CD4-positive, alpha-beta T cell treated with Interleukin-21 for 1 hour (primary cell): Measurements from ENCODE around the gene GPR139.

Experiments used
- DNase-seq: peaks from one replicate; pipeline ENCODE4 v3.0.0-alpha.2; 2020

Gene GPR139

DNA sequence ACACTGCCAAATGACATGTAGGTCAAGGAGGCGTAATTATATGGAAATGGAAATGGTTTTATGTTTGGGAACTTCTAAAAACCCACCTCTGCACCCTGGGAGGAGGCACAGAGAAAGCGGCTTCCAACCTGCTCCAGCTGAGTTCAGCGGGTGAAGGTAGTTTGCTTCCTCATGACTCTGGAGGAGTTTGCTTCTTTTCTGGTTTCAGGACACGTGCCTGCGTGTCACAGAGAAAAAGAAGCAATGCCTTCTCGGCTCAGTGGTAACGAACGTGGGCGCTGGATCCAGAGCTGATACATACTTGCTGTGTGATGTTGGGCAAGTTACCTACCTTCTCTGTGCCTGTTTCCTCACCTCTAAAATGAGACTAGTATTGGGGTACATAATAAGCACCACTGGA is 22.1 kb downstream of the GPR139 start:
- DNase-seq = no peak

DNA sequence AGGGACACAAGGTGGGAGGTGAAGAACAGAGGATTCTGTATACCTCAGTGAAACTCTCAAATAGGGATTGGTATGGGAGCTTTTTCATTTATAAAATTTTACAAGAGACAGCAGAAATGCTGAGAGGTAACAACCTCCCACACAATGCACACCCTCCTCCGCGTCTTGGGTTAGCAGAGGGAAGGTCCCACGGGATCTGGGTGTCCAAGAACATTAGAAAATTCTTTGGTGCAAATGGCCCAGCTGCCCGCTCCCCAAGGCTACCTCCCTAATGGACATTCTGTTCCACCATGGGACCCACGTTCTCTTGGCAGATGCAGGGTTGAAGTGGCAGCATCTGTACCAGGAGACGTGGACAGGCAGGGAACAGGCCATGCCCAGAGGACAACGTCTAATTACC is 22.5 kb downstream of the GPR139 start:
- no peak for DNase-seq

DNA sequence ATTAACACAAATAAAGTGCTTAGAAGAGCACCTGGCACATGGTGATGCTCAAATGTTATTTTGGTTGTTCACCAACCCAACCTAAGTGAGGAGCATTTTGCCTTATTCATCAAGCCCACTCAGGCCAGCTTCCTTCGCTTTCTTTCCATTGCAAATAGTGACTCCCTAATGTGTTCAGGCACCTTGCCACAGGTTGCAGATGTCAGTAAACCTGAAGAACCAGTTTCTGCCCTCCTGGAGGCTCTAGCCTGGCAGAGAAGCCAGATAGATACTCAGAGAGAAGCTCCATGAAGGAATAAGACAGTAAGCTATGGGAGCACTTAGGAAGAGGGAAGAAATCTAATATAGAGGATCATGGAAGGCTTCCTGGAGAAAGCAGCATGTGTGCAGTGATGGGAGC is 23.9 kb downstream of the GPR139 start:
- DNase-seq = no peak

DNA sequence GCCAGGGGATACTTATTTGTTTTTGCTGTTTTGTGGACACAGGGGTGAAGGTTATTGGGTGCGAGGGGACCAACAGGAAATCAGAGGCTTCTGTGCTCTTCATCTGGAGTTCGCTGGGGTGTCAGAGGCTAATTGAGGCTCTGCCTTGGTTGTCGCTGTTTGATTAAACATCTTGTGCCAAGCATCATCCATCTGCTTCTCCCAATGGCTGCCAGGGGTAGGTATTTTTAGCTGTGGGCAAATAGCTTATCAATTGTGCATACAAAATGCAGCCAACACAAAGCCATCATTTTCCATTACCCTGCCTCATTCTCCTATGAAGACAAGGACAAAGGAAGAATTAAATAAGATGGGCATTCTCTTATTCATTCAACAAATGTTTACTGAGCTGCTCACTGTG is 27.8 kb downstream of the GPR139 start:
- no peak for DNase-seq

DNA sequence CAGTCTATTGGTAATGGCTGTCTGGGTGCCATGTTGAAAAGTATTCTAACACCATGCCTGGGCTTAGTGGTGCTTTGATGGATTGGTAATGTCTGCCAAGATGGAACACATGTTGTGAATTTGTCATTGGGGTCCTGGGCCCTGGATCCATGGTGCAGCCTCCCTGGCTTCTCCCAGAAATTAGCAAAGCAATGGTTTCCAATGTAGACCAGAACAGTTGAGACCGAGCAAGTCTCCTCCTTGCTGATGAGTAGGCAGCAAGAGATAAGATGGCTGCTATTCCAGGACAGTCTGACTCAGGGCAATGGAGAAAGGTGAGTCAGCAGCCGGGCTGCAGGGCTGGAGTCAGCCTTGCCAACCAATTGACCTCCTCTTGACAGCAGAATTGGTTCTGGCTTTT is 30.8 kb downstream of the GPR139 start:
- DNase-seq = no peak

DNA sequence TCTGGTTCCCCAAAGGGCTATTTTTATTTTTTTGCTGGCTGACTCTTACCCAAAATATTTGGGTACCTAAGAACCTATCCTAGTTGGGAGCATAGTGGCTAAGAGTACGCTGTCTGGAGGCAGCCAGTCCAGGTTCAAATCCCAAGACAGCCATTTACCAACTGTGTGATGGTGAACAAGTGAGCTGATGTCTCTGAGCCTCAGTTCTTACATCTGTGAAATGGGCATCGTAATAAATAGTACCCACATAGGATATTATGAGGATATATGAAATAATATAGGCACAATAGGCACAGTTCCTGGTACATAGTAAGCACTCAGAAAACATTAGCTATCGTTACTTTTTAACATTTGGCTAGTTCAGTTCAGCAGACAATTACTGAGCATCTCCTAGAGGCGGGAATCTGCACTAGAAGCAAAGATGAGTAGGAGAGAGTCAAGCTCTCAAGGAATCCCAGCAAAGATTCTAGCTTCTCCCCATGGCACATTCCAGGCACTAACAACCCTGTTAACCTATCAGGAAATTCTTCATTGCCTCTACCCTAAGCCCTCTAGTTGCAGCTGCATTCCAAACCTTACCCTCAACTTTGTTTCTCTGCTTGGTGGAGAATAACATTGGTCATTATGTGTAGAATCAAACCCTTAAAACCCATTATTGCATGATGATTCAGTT is 31.6 kb downstream of the GPR139 start:
- no peak for DNase-seq

DNA sequence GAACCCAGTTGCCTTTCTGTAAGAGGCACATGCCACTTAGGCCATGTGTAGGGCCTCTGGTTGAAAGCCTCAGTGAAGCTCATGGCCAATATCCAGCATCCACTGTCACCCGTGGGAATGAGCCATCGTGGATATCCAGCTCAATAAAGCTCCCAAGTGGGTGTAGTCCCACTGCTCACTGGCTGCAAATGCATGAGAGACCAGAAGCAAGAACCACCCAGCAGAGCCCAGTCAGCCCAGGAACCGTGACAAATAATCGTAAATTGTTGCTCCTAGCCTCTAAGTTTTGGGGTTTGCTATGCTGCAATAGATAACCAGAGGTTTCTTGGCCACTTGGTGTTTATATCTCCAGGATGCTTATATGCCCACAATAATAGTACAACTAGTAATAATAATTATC is 33.7 kb downstream of the GPR139 start:
- DNase-seq = no peak

DNA sequence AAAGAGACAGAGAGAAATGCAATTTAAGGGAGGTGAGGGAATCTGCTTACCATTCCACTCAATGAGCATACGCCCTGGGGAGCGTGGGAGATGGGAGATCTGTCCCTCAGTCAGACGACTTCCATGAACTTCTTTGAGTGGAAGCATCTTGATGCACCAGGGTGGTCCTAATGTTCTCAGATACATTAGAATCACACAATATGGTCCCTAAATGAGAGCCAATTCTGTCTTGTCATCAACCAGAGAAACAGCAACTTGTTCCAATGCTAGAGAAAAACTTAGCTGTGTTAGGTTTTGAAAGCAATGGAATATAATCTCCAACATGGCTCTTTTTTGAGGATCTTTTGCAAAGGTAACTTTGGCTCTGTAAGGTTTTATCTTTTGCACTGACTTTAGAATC is 44.1 kb downstream of the GPR139 start:
- no peak for DNase-seq

DNA sequence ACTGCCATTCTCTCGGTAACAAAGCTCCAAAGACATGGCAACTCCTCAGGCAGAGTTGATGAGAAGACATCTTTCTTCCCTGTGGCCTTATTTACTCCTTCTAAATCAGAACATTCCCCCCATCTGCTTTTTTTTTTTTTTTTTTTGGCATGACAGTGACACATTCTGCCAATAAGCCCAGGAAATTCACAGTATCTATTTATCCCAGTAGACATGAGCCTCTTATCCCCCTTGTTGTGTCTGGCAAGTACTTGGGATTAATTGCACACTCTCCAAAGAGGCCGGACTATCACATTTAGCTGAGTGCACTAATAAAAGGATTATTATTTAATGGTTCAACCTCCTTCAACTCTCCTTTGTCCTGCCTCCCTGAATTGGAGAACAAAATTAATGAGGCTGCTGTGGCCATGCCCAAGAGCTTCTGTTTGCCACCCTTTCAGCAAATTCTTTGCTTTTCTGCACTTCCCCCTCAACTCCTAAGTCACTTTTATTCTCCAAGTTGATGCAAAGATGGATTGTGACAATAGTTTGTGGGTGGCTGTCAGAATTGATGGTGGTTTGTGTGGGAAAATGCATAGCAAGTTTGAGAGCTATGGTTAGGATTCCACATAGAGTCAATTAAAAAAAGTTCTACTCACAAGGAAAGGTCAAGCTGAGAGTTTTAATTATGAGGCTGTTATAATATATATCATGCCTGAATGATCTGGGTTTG is 47.2 kb downstream of the GPR139 start:
- DNase-seq = no peak

DNA sequence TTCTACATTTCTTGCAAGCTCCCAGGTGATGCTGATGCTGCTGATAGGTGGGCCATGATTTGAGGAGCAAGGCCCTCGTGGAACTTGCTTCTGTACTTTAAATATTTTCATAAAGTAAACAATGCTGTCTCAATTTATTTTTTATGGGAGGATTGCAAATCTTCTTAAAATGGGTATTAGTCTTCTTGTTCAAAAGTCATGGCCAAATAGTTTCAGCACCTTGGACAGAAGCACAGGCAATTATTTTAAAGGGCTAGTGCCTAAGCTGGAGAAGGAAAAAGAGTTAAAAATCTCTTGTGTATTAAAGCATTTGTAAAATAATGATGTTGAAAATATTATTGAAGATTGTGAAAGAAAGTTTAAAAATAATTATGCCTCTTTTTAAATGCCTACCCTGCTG is 50.5 kb downstream of the GPR139 start:
- no peak for DNase-seq

DNA sequence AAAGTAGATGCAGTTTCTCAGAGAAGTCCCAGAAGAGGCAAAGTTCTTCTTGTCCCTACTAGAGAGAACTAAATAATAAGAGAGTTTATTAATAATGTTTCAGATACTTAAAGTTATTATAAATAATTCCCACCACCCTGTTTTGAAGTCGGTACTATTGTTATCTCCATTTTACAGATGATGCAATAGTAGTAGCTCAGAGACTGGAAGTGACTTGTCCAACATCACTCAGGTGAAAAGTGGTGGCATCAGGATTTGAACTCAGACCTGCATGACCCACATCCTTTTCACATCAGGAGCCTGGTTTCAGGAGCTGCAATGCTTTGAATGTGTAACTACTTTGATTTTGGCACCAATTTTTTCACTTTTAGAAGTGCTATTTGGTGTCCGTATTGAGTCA is 52.7 kb downstream of the GPR139 start:
- no peak for DNase-seq

DNA sequence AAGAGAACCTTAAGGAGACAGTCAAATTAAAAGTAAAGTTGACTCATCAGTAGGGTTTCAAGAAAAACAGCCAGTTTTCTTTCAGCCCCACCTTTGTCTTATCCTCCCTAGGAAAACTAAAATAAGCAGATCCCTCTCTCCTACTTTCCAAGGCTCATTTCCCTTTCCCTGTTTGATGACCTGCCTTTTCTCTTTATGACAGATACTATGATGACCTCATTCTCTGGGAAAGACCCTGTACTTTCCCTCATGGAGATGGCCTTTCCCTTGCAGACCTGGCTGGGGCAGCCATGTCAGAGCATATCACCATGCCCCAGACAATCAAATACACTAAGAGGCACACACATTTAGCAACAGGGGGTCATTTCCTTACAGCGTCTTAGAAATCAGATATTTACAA is 53.6 kb downstream of the GPR139 start:
- DNase-seq = no peak

DNA sequence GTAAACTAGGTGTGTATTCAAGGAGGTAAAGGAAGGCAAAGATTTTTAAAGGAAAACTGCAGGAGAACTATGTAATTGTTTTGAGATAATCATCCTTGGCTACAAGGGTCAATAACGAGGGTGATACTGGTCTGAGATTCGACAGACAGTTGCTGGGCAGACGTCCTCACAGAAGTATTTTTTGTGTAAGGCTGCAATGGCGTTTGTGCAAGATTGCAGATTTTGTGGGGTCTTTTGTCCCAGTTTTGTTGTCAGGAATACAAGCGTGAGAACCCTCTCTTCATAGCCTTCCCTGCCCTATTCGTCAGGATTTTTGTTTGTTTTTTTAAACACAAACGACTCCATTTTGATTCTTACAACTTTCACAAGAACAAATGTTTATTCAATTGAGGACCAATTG is 57.5 kb downstream of the GPR139 start:
- no peak for DNase-seq

DNA sequence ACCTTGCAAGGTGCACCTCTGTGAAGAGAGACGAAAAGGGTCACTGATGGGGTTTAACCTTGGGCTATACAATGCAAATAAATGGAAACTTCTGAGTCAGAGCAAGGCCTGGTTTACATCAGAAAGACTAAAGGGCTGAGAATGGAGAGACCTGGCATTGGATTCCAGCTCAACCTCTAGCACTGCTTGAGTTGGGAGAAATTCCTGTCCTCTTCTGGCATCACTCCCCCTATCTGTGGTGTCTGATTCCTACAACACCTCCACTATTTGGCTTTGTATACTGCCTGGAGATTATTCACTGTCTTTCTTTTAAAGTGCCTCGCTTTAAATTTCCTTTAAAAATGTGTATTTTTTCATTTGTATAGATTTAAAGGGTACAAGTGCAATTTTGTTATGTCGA is 68.8 kb downstream of the GPR139 start:
- DNase-seq = no peak

DNA sequence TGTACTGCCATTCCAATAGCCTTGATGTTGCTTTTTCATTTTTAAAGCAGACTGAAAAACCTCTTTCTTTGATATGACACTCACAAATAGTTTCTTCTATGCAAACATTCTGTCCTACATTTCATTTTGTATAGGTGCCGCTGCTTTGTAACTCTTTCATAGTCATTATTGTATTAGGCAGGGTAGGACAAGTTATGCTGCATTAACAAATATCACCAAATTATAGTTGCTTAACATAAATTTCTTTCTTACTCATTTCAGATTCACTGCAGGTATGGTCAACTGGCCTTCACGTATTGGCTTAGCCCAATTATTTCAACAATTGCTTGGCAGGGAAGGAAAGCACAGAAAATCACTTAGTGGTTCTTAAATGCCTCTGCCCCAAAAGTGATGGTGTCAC is 70.8 kb downstream of the GPR139 start:
- no peak for DNase-seq

DNA sequence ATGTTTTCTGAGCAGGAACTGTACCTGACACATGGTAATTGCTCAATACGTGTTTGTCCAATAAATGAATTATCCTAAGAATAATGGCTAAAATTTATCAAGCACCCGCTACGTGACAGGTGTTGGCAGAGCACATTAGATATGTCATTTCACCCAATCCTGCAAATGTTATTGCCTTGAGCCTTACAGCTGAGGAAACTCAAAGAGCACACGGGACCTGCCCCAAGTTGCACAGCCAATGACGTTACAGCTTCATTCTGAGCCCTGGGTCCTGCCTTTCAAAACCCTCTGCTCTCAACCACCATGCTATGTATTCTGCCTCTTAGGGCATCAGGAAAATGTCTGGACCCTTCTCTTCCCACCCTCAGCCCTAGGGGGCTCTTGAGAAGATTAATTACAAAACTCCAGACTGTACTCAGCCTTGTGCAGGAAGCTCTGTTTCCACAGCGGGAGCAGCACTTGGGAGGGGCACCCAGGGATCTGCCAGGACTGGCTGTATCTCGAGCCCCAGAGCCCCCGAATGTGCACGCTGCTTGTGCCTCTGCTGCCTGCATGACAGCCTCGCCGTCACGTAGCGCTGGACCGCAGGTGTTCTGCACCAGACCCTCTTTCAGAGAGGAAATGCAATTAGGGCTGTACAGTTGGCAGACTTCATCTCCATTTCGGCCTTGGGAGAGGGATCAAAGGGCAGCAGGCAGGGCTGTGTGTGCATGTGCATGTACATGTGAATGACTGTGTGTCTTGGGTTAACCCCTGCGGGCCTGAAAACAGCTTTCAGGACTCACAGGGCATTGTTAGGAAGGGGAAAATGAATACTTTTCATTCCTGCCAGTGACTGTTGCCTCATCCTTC is 71.6 kb downstream of the GPR139 start:
- no peak for DNase-seq

DNA sequence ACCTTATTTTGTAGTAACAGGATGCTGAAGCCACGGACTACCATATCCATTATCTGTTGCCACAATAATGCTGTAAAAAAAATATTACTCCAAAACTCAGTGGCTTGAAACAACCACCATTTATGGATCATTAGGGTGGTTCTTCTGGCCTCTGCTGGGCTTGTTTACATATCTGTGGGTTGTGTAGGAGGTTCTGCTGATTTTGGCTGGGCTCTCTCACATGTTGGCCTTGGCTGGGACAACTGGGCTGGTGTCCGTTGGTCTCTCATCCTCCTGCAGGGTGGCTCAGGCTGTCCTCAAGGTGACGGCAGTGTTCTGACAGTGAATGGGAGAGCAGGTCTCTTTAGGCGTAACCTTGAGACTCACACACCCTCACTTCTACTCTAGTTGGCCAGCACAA is 76.0 kb downstream of the GPR139 start:
- DNase-seq = no peak

DNA sequence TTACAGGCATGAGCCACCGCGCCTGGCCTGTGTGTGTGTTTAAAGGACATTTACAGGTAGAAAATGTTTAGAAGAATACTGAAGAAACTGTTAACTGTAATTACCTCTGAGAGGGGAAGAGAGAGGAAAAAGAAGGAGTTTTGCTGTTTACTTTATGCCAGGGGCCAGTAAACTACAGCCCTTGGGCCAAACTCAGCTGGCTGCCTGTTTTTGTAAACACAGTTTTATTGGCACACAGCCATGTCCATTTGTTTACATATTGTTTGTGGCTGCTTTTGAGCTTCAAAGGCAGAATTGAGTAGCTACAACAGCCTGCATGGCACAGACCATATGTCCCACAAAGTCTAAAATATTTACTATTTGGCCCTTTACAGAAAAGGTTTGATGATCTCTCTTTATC is 76.4 kb downstream of the GPR139 start:
- no peak for DNase-seq

DNA sequence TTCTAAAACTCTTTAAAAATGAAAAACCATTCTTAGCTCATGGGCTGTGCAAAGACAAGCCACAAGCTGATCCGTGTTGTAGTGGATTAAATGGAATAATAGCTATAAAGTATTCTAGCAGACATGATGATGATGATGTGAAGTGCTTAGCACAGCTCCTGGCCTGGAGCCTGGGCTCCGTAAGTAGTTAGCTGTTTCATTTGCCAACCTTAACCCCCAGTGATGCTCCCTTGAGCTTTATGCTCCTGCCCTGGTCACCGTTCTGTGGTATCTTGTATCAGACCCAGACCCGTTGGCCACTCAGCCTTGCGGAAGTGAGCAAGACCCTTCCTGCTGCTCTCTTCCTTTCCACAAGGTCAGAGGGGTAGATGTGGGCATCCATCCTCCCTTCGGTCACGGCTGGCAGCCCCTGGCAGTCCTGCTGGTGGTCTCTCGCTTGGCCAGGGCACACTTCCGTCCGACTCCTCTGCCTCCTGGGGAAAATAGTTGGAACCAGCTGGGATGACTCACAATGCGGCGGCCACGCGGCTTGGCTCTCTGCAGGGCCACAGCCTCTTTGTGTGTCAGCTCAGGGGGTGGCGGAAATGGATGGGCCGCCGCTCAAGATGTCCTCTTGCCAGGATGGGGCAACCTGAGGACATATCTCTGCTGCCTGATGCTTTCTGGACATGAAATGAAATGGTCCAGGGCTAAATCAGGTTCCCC is 79.1 kb downstream of the GPR139 start:
- no peak for DNase-seq

DNA sequence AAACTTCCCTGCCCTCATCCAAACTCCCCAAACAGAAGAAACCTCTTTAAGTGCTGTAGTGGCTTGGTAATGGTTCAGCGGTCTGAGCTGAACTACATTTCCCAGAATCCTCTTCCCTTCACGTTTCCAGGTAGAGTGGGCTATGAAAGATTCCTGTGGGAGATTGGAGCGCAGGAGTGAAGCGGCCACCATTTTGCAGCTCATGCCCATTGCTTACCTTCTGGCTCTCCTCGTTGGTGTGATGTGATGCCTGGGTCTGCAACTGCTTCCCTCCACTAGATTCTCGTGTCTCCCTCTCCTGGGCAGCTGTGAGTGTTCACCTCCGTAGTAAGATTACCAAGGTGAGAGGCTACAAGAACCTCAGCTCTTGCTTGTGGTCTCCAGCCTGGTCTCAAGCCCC is 82.1 kb downstream of the GPR139 start:
- no peak for DNase-seq

DNA sequence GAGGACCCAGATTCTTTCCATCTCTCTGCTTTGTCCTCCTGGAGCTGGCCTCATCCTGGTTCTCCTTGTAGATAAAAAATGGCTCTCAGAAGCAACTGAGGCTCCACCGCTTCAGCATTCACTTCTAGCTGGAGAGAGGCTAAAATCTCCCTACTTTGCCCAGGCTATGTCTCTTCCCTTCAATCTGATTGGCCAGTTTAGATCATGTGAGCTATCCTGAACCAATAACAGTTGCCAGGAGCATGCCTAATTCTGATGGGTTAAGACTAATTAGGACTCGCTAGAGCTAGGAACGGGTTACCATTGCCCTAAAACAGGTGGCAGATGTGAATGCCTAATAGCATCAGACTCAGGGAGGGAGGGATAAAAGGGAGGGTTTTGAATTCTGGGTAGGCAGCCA is 89.6 kb downstream of the GPR139 start:
- no peak for DNase-seq
